HepG2 (cell line): Measurements from ENCODE around the gene RUNDC1. TPM values are rescaled to one million over a fixed set of nuclear protein-coding genes. Genes with fewer than 3 reads are reported as not detected.

Experiments used
- ATF7 ChIP-seq, 2 experiments: fragments of 450-650 bp in 1 of 2; sonication (generic) in 1 of 2; formaldehyde crosslinking in 1 of 2; IDR thresholded peaks; 2 replicates each; pipeline versions ENCODE4 v1.4.0 to v1.6.1; 2016 to 2020; ENCODE audit warnings: antibody characterized with exemption in 1 of 2, mild to moderate bottlenecking in 1 of 2, missing genetic modification reagents in 1 of 2
- CCDC6 ChIP-seq: sonication (generic); formaldehyde crosslinking; IDR thresholded peaks from 2 replicates; pipeline ENCODE4 v1.8.1; 2022; ENCODE audit warnings: mild to moderate bottlenecking, missing genetic modification reagents, moderate library complexity
- GABPA ChIP-seq, 2 experiments: IDR thresholded peaks; 2 replicates each; pipeline ENCODE4 v1.6.1; 2011 to 2016; ENCODE audit warnings: low read depth in 2 of 2, low read length in 1 of 2, missing biosample characterization in 1 of 2, missing genetic modification characterization in 1 of 2
- HIVEP1 ChIP-seq: sonication (generic); formaldehyde crosslinking; IDR thresholded peaks from 2 replicates; pipeline ENCODE4 v1.4.0; 2020; ENCODE audit warnings: mild to moderate bottlenecking, missing genetic modification reagents
- IKZF1 ChIP-seq: fragments of 450-650 bp; IDR thresholded peaks from 2 replicates; pipeline ENCODE4 v1.7.1; 2016
- IRF2 ChIP-seq: IDR thresholded peaks from 2 replicates; pipeline ENCODE4 v1.6.1; 2018; ENCODE audit warnings: missing genetic modification reagents, missing compliant biosample characterization
- MYNN ChIP-seq: sonication (generic); formaldehyde crosslinking; IDR thresholded peaks from 2 replicates; pipeline ENCODE4 v1.4.0; 2020; ENCODE audit warnings: mild to moderate bottlenecking, low read depth, missing genetic modification reagents
- PCBP2 ChIP-seq: fragments of 200-400 bp; formaldehyde crosslinking; optimal IDR thresholded peaks from 2 replicates; pipeline ENCODE3; 2018; ENCODE audit warnings: low read length, low read depth; ENCODE audit not compliant: poor library complexity, severe bottlenecking
- SIN3B ChIP-seq: fragments of 150-350 bp; IDR thresholded peaks from 2 replicates; pipeline ENCODE4 v1.6.1; 2014; ENCODE audit warnings: low read length
- THAP11 ChIP-seq: IDR thresholded peaks from 2 replicates; pipeline ENCODE4 v1.6.1; 2016; ENCODE audit warnings: missing biosample characterization, missing genetic modification reagents
- ZBTB38 ChIP-seq: sonication (generic); formaldehyde crosslinking; IDR thresholded peaks from 2 replicates; pipeline ENCODE4 v1.5.1; 2020; ENCODE audit warnings: mild to moderate bottlenecking, missing genetic modification reagents
- ZFP41 ChIP-seq: sonication (generic); formaldehyde crosslinking; IDR thresholded peaks from 2 replicates; pipeline ENCODE4 v1.4.0; 2020; ENCODE audit warnings: mild to moderate bottlenecking, missing genetic modification reagents, borderline replicate concordance
- ZNF550 ChIP-seq: sonication (generic); formaldehyde crosslinking; IDR thresholded peaks from 2 replicates; pipeline ENCODE4 v1.4.0; 2020; ENCODE audit warnings: mild to moderate bottlenecking, missing genetic modification reagents, borderline replicate concordance
- ZNF749 ChIP-seq: sonication (generic); formaldehyde crosslinking; IDR thresholded peaks from 2 replicates; pipeline ENCODE4 v1.8.0; 2022; ENCODE audit warnings: mild to moderate bottlenecking, missing genetic modification reagents, moderate library complexity, borderline replicate concordance
- polyA plus RNA-seq, 8 experiments: library from polyadenylated mRNA; depleted of rRNA in 3 of 8; stranded (reverse) in 7 of 8; unstranded in 1 of 8; fragments of >200 nt; fragmentation: Illumina TruSeq in 4 of 8; extraction: Trizol in 4 of 8; gene quantifications; 2 replicates each; pipeline versions ENCODE4 v1.2.1 to v1.2.3, GENCODE V29; 2011 to 2016; ENCODE audit warnings: low read depth in 4 of 8, missing spikeins in 1 of 8, mixed read lengths in 1 of 8; ENCODE audit not compliant: insufficient read depth in 1 of 8
- total RNA-seq, 5 experiments: library from RNA; depleted of rRNA; stranded (reverse); fragments of >200 nt; fragmentation: Illumina TruSeq; extraction: Trizol; gene quantifications; 2 replicates each; pipeline ENCODE4 v1.2.3, GENCODE V29; 2016; ENCODE audit warnings: low read depth in 1 of 5
- TF ChIP-seq, protein P1 (sequence below): sonication (generic); formaldehyde crosslinking; IDR thresholded peaks from 2 replicates; pipeline ENCODE4 v1.5.1; 2020; ENCODE audit warnings: missing genetic modification reagents, mild to moderate bottlenecking, borderline replicate concordance
- TF ChIP-seq, protein P2 (sequence below): sonication (generic); formaldehyde crosslinking; IDR thresholded peaks from 2 replicates; pipeline ENCODE4 v1.4.0; 2020; ENCODE audit warnings: missing genetic modification reagents
- TF ChIP-seq, protein P3 (sequence below): sonication (generic); formaldehyde crosslinking; IDR thresholded peaks from 2 replicates; pipeline ENCODE4 v1.4.0; 2020; ENCODE audit warnings: missing genetic modification reagents
- TF ChIP-seq, protein P4 (sequence below): sonication (generic); formaldehyde crosslinking; IDR thresholded peaks from 2 replicates; pipeline ENCODE4 v1.4.0; 2020; ENCODE audit warnings: low read depth, mild to moderate bottlenecking, missing genetic modification reagents
- TF ChIP-seq, protein P5 (sequence below): sonication (generic); formaldehyde crosslinking; IDR thresholded peaks from 2 replicates; pipeline ENCODE4 v1.8.0; 2023; ENCODE audit warnings: mild to moderate bottlenecking, missing genetic modification reagents

The RUNDC1 gene
- total and polyA plus RNA-seq, 2 of the 13 experiments (the other 11 are each of a cell fraction or from before 2014, with no cell fraction given) = 10.3 to 11.4 TPM

DNA sequence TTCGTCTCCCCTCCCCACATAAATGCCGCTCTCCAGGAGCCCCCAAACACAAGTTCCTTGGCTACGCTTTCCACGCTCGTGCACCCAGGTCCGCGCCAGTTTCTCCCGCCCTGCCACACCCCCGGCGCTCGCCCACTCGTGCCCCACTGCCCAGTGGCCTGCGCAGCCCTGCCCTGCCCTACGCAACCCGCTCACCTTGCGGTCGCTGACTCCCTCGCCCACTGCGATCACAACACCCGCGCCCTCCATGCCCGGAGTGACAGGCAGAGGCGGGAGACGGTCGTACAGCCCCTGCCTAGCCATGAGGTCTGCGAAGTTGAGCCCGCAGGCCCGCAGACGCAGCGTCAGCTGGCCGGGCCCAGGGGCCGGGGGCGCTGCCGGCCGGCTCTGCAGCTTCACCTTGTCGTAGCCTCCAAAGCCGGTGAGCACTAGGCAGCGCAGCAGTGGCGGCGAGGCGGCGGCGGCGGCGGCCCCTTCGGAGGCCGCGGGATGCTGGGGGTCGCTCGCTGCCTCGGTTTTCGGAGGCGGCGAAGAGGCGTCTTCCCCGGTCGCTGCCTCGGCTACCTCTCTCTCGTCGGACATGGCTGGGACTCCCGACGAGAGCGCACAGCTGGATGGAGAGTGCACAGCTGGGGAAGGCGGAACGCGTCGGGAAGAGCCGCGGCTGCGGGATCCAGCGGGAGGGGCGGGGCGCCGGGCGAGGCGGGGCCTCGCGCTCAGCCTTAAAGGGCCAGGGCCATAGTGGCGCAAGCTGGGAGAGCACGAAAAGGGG is 41.6 kb downstream of the RUNDC1 start, which contains the start of gene VAT1 (continued):
- TF ChIP-seq, protein P1, sequence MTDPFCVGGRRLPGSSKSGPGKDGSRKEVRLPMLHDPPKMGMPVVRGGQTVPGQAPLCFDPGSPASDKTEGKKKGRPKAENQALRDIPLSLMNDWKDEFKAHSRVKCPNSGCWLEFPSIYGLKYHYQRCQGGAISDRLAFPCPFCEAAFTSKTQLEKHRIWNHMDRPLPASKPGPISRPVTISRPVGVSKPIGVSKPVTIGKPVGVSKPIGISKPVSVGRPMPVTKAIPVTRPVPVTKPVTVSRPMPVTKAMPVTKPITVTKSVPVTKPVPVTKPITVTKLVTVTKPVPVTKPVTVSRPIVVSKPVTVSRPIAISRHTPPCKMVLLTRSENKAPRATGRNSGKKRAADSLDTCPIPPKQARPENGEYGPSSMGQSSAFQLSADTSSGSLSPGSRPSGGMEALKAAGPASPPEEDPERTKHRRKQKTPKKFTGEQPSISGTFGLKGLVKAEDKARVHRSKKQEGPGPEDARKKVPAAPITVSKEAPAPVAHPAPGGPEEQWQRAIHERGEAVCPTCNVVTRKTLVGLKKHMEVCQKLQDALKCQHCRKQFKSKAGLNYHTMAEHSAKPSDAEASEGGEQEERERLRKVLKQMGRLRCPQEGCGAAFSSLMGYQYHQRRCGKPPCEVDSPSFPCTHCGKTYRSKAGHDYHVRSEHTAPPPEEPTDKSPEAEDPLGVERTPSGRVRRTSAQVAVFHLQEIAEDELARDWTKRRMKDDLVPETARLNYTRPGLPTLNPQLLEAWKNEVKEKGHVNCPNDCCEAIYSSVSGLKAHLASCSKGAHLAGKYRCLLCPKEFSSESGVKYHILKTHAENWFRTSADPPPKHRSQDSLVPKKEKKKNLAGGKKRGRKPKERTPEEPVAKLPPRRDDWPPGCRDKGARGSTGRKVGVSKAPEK (CRISPR knock-in tag) = no peak
- TF ChIP-seq, protein P2, sequence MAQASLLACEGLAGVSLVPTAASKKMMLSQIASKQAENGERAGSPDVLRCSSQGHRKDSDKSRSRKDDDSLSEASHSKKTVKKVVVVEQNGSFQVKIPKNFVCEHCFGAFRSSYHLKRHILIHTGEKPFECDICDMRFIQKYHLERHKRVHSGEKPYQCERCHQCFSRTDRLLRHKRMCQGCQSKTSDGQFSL (CRISPR knock-in tag) = no peak; the same call in 1 of the 2 replicates
- TF ChIP-seq THAP11 (CRISPR knock-in tag) (peak; percentile 51; the same call in 1 of the 2 replicates), HIVEP1 (CRISPR knock-in tag) (0 out of 2 replicates have a peak, but pooled peaks have one; percentile 55), PCBP2 (no peak), CCDC6 (CRISPR knock-in tag) (peak; percentile 86; the same call in 1 of the 2 replicates), ZFP41 (CRISPR knock-in tag) (no peak), ZNF550 (CRISPR knock-in tag) (no peak), IRF2 (CRISPR knock-in tag) (peak; percentile 68; the same call in 1 of the 2 replicates), ZBTB38 (CRISPR knock-in tag) (peak; percentile 84; the same call in 1 of the 2 replicates), GABPA (IDR thresholded peaks at IDR 0.05; ENCODE audit: low read depth, low read length) (no peak), GABPA (CRISPR knock-in tag; IDR thresholded peaks at IDR 0.05; ENCODE audit: low read depth) (no peak), IKZF1 (no peak), MYNN (CRISPR knock-in tag) (peak; percentile 86; the same call in 1 of the 2 replicates), ZNF749 (CRISPR knock-in tag) (peak; percentile 73; the same call in 1 of the 2 replicates), ATF7 (IDR thresholded peaks at IDR 0.05) (no peak), ATF7 (CRISPR knock-in tag; IDR thresholded peaks at IDR 0.05) (peak; percentile 80; the same call in 1 of the 2 replicates), SIN3B (no peak)
- TF ChIP-seq, protein P3, sequence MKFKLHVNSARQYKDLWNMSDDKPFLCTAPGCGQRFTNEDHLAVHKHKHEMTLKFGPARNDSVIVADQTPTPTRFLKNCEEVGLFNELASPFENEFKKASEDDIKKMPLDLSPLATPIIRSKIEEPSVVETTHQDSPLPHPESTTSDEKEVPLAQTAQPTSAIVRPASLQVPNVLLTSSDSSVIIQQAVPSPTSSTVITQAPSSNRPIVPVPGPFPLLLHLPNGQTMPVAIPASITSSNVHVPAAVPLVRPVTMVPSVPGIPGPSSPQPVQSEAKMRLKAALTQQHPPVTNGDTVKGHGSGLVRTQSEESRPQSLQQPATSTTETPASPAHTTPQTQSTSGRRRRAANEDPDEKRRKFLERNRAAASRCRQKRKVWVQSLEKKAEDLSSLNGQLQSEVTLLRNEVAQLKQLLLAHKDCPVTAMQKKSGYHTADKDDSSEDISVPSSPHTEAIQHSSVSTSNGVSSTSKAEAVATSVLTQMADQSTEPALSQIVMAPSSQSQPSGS (CRISPR knock-in tag) = peak; percentile 59
- TF ChIP-seq, protein P4, sequence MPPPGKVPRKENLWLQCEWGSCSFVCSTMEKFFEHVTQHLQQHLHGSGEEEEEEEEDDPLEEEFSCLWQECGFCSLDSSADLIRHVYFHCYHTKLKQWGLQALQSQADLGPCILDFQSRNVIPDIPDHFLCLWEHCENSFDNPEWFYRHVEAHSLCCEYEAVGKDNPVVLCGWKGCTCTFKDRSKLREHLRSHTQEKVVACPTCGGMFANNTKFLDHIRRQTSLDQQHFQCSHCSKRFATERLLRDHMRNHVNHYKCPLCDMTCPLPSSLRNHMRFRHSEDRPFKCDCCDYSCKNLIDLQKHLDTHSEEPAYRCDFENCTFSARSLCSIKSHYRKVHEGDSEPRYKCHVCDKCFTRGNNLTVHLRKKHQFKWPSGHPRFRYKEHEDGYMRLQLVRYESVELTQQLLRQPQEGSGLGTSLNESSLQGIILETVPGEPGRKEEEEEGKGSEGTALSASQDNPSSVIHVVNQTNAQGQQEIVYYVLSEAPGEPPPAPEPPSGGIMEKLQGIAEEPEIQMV = peak; percentile 88
- TF ChIP-seq, protein P5, sequence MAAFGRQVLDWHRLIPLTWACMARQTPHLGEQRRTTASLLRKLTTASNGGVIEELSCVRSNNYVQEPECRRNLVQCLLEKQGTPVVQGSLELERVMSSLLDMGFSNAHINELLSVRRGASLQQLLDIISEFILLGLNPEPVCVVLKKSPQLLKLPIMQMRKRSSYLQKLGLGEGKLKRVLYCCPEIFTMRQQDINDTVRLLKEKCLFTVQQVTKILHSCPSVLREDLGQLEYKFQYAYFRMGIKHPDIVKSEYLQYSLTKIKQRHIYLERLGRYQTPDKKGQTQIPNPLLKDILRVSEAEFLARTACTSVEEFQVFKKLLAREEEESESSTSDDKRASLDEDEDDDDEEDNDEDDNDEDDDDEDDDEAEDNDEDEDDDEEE (CRISPR knock-in tag) = peak; percentile 97; the same call in 1 of the 2 replicates
